RPMI7951 (cell line): ENCODE data around the gene JPH3. TPM values are rescaled to one million over a fixed set of nuclear protein-coding genes. Genes with fewer than 3 reads are reported as not detected.
A peak's percentile ranks its signal among the peaks of the same experiment; 100 is the strongest.

Experiments
- DNase-seq: peaks from one replicate; pipeline ENCODE4 v3.0.0-alpha.2; 2012; ENCODE audit warnings: low read depth
- total RNA-seq: library from RNA; depleted of rRNA; stranded (reverse); fragments of >200 nt; shearing (Covaris generic); gene quantifications from 2 replicates; pipeline ENCODE4 v1.2.3, GENCODE V29; 2014; rRNA removed

The JPH3 gene
- total RNA-seq = not detected in 2 replicates

GRCh38 chr16:87602001-87602775, at the start of gene JPH3:
Gene JPH3 (plus strand): TSS chr16:87602508. CDS start chr16:87603147, 639 bp downstream.
- no peak for DNase-seq

- DNase-seq = no peak
Observed at GRCh38 chr16:87552772-87553573, 49.3 kb upstream of the JPH3 start.

GRCh38 chr16:87554754-87555427, 47.4 kb upstream of the JPH3 start:
- DNase-seq = no peak

- DNase-seq = no peak
Observed at GRCh38 chr16:87555647-87556046, 46.7 kb upstream of the JPH3 start.

- DNase-seq = peak; percentile 93
Observed at GRCh38 chr16:87556941-87557459, 45.3 kb upstream of the JPH3 start.

- no peak for DNase-seq
Observed at GRCh38 chr16:87558682-87559081, 43.6 kb upstream of the JPH3 start.

GRCh38 chr16:87559945-87560344, 42.4 kb upstream of the JPH3 start:
- DNase-seq = no peak

GRCh38 chr16:87560428-87561199, 41.7 kb upstream of the JPH3 start:
- DNase-seq = peak; percentile 55

- DNase-seq = no peak
Observed at GRCh38 chr16:87561200-87562105, 40.9 kb upstream of the JPH3 start.

- no peak for DNase-seq
Observed at GRCh38 chr16:87562201-87562600, 40.1 kb upstream of the JPH3 start.

- DNase-seq = no peak
Observed at GRCh38 chr16:87563022-87563421, 39.3 kb upstream of the JPH3 start.

GRCh38 chr16:87563714-87564523, 38.4 kb upstream of the JPH3 start:
- no peak for DNase-seq

- no peak for DNase-seq
Observed at GRCh38 chr16:87564524-87564778, 37.9 kb upstream of the JPH3 start.

GRCh38 chr16:87569601-87570571, 32.4 kb upstream of the JPH3 start:
- peak; percentile 86 for DNase-seq

- DNase-seq = no peak
Observed at GRCh38 chr16:87570572-87570937, 31.8 kb upstream of the JPH3 start.

GRCh38 chr16:87570938-87571867, 31.1 kb upstream of the JPH3 start:
- DNase-seq = peak; percentile 81

- DNase-seq = no peak
Observed at GRCh38 chr16:87571868-87572244, 30.5 kb upstream of the JPH3 start.

GRCh38 chr16:87572959-87573358, 29.3 kb upstream of the JPH3 start:
- no peak for DNase-seq
